Measurements from ENCODE around the gene NEK6.
A peak's percentile ranks its signal among the peaks of the same experiment; 100 is the strongest.

Gene NEK6

DNA sequence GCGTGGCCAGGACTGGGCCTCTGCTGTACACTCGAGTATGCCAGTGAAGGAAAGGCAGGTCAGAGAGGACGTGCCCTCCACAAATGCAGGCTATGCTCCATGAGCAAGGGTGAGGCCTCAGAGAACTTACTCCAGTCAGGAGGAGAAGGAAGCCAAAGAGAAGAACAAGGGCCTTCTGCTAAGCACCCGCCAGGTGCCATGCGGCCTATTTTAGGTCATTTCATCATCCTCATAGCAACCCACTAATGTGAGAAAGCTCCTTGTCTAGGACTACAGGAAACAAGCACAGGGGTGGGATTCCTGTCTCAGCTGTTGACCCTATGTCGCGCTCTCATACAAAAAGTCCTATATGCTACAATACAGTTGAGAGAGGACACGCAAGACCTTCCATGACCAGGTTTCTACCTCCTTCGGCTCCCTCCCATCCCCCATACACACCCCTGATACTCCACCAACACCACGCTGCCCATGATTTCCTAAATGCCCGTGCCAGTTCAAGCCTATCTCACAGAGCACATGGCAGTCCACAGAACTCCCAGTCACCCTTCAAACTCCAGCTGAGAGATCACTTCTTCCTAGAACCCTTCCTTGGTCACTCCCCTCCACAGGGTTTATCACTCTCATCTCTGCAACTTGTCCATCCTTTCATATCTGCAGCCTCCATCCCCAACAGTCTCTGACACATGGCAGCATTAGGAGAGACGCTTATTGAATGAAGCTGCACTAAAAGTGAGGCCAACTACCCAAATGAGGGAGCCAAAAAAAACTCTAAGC lies 130.7 kb downstream of the NEK6 start:
- no peak for DNase-seq

DNA sequence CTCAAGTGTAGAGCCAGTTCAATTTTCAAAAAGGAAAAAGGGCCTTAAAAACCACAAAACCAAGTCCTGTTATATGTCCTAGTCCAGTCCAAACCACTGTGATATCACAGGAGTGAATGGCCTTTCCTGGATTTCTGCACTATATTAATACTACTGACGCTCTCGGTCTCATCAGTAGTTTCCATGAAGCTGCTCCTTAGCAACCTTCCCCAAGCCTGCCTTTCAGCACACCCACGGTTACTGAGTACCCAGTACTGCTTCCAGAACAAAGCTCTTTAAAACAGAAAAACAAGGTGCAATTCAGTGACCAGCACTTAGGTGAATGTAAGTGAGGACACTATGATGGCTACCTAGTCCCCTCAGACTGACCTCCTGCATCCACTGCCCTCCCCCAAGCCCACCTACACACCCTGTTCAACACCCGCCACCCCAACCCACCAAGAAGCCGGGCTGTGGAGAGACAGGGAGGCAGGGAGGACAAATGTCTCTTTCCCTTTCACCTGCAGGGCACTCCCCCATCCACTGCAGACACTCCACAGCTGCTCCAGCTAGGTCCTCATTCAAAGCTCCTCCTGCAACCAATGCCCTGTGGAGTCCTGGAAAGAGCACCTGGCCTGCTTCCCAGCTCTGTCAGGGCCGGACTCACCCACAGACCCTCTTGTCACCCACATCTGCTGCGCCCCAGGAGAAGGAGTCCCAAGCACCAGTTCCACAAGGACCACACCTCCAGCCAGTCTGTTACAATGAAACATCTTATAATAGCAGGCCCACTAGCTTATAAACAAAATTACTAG lies 131.6 kb downstream of the NEK6 start:
- no peak for DNase-seq

DNA sequence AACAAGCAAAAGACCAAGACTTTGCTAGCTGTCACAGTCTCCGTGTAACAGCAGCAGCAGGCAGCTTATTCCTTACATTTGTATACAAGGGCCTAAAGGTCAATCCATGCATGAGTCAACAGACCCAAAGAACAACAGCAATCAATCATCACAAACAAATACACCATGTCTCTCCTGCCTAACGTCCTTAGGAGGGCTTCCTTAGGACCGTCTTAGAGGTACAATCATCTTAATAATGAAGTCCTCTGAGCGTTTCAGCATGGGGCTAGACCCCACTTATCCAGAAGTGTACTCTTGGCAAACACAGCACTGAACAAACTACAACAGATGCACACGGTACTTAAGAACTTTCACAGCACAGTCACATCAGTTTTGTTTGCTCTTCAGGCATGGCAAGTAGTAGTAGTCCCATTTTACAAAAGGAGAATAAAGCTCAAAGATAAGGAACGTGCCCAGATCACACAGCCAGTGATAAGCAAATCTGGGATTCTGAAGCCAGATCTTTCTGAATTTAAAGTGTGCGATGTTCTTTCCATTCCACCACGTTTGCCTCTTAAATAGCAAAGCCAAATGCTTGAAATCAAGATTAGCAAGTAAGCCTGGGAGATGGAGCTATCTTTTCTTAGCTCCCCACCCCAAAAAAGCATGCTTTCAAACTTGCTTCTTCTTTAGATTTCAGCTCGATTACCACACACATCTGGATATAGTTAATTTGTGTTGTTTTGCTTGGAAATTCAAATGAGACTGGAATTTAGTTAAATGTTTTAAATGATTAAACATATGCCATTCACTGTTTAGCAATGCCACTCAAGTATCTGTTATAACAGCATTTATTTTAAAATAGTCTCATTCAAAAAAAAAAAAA lies 133.3 kb downstream of the NEK6 start:
- DNase-seq: peak; percentile 24

DNA sequence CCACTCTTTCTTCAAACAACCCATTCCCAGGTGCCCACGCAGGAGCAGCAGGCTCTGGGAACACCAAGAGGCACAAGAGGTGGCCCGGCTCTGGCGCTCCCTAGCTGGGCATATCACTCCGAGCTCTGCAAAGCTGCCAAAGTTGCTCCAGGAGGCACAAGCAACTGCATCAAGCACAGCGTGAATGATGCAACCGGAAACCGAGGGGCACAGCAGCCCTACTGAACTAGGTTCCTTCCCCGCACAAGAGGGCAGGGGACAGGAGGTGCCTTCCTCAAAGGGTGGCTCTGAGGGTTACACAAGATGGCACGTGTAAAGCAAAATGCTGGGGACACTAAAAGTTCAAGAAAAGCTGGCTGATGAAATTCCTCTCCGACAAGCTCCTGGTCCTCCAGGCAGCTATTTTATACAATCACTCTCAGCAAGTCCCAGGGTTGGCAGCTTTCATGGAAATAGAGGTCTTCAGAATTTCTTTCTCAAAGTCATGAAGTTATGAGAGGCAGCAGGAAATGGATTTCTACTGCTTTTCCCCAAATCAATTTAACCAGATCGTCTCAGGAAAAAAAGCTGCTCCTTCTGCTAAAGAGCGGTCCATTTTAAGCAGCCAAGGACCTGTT lies 134.6 kb downstream of the NEK6 start:
- no peak for DNase-seq

DNA sequence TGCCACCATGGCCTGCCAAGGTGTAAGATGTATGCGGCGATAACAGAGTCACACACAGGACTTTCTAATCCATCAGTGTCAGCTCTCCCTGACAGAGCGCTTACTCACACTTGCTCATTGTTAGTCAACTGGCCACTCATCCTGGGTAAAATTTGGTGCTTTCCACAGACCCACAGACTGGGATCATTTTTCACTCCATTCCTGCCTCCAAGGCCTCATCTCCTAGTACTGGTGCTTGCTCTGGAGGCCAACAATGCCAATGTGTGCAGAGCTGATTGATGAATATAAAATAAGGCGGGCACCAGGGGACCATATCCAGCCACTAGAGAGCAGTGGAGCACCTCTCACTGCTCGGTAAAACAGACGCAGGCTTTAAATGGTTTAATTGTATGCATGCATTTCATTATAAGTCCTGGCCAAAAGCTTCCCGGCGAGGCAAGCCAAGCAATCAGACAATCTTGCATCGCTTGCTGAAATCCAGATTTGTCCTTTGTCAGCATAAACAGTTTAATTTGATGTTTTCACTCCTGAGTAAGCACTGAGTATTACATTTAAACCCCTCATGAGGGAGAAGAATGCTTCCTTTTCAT lies 135.2 kb downstream of the NEK6 start:
- DNase-seq: no peak

DNA sequence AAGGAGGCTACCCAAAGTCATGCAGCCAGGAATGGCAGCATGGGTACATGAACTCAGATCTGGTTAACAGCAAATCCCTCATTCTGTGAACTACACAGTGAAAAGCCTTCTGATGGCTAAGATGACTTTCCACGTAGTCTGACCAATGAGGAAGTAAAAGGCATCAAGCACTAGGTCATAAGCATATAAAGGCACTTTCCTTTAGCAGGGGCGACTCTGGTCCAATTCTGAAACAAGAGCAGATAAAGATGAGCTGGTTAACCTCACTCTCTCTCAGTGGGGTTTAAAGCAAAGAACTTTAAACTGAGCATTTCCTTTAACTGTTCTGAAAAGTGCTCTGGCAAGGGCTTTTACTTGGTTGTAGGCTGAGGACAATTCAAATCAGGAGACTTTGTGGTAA lies 136.4 kb downstream of the NEK6 start:
- no peak for DNase-seq

DNA sequence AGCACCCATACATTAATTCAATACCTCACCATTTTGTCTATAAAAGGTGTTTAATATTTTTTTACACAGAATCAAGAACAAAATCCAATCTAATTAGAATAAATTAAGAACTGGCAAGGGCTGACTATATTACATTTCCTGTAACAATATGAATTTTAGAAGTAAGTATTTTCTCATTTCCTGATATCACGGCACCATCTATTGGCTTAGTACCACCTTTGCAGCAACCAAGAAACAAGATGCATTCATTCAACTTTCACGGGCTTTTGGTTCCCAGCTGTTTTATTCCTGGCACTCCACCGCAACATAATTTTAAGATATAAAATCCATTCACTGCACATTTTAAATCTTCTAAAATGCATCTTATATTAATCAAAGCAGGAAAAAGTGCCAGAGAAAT lies 136.8 kb downstream of the NEK6 start:
- DNase-seq: no peak

DNA sequence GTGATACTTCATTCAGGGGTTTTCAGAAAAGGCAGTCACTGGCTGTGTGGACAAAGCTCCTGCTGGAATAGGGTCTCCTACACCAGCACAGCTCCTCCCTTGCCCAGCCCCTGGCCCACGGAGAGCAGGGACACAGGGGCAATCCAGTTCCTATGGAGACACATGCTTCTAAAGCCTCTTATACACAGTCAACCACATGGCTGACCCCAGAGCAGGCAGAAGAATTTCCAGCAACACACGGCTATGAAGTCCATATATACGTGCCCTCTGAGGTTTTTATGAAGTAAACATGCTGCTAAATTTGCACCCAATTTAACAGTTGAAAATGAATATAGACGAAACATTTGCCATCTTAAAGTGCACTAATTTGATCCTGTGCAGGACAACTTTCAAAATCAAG lies 138.1 kb downstream of the NEK6 start:
- no peak for DNase-seq

DNA sequence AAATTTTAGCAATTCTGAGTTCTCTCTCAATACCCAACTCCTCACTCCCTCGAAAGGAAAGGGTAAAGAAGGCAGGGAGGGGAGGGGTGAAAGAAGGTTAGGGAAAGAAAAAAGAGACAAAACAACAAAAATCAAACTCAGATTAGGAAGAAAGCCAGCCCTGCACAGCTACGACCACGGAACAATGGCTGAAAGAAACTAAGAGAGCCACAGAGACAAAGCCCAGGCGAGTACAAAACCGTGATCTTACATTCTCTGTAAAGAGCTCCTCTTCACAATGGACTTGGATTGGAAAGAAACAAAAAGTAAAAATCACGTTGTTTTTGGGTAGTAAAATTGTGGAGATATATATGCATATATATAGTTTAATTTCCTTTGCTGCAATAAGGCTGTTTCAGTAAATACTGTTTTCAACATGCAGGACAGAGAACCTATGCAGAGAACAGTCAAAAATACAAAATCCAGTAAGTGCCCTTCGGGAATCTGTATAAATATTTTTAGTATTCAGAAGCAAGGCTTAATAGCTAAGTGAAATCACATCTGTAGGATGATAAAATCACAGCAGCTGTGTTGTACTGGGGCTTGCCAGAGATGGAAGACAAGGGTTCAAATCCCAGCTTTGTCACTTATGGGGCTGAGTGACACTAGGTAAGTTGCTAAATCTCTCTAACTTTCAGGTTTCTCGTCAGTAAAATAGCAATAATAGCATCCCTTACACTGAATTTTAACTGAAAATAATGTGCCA lies 140.6 kb downstream of the NEK6 start:
- DNase-seq: no peak

DNA sequence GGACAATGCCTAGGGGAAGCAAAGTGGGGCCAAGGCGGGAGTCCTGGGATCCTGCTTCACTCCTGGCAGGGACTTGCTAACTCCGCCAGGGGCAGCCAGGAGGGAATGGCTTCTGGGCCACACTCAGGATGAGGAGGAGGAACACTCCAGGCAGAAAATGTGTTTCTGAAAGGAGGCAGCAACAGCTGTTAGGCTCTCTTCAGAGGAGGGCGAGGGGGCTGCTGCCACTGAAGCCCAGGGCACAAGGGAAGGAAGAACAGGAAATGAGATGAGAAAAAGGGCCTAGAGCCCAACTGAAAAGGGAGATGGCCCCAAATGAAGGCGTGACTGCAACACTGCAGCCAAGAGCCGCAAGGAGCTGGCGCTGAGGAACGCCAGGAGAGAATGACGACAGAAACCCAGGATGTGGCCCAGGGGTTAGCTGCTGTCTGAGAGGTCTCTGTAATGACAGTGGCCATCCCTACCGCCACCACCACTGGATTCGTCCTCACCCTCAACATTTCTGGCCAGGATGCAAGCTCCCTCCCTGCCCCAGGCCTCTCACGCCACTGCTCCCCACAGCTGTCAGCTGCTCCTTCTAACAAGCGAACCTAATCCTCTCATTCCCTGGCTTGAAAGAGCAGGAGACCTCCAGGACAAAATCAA lies 141.7 kb downstream of the NEK6 start:
- DNase-seq: no peak

DNA sequence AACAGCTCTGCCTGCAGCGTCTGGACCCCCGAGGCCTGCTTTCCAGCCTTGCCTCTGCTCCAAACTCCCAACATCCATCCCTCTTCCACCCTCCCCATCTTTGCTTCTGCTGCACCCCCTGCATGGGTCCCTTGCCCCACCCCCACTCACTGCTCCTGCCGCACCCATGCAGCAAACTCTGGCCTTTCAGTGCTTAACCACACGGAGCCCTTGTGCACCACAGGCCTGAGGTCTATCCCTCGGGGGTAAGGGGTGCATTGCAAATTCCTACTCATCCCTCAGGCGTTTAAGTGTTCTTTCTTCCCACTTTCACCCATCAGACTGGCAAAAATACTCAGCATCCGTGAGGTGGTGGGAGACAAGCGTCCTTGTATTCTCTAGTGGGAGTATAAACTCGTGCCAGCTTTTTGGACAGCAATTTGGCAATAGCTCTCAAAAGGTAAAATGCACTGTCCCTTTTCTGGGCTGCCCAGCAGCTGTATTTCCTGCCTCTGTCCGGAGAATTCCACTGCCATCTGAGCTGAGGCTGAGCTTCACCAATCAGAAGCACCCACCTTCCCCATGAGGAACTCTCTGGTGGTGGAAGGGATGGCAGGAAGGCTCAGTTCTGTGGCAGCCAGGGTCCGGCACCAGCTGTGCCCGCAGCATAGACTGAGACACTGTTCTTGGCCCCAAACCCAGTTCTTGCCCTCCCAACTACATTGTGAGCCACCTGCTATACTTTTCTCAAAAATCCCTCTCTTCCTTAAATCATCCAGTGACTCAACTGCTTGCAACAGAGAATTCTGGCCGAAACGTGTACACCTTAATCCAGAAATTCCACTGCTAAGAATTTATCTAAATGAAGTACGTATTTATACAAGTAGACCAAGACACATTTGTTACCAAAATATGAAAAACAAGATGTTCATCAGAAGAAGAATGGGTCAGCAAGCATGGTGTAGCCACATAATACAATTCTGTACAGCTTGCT lies 142.5 kb downstream of the NEK6 start:
- DNase-seq: no peak
